Pons (tissue), 1 donor: ENCODE data around the gene ATP6V1G3.
"Not testable (repeated sequence)": the region's sequence is repeated elsewhere in the genome, so short reads cannot be mapped to it uniquely, and the experiment has no call there.

Experiments
- DNase-seq: peaks from one replicate; pipeline ENCODE4 v3.0.0-alpha.2; 2016; ENCODE audit warnings: low spot score

ATP6V1G3 gene

DNA sequence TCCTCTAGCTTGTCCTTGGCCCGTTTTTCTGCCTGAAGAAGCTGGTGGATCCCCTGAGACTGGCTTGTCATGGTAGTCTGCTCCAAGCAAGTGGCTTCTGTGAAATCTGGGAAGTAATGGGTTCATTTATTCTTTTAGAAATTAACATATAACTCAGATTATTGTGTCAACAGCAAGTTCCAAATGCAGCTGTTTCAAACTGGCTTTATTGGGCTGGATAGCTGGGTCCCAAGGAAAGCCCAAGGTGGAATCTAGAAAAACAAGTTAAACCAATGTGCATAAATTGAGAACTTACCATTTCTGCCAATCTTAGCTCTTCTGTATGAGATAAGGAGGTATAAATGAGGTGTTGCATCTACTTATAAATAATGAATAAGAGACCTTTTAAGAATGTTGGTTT lies at the start of gene ATP6V1G3:
ATP6V1G3 (minus strand) TSS at position 101 of the 400 bp plus-strand sequence; CDS start at position 71, 30 bp downstream.
- no peak for DNase-seq

DNA sequence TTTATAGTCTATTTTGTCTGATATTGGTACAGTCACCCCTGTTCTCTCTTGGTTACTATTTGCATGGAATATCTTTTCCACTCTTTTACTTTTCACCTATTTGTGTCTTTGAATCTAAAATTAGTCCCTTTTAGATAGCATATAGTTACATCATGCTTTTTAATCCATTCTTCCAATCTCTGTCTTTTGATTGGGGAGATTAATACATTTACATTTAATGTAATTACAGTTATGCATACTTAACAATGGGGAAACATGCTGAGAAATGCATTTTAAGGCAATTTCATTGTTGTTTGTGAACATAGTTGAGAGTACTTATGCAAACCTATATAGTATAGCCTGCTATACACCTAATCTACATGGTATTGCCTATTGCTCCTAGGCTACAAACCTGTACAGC lies 48.4 kb upstream of the ATP6V1G3 start:
- no peak for DNase-seq

DNA sequence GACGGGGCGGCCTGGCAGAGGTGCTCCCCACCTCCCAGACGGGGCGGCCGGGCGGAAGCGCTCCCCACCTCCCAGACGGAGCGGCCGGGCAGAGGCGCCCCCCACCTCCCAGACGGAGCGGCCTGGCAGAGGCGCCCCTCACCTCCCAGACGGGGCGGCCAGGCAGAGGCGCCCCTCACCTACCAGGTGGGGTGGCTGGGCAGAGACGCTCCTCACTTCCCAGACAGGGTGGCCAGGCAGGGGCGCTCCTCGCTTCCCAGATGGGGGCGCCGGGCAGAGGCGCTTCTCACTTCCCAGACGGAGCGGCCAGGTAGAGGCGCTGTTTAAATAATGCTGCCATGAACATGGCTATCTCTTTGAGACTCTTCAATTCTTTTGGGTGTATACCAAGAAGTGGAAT lies 43.7 kb upstream of the ATP6V1G3 start:
- no peak for DNase-seq

DNA sequence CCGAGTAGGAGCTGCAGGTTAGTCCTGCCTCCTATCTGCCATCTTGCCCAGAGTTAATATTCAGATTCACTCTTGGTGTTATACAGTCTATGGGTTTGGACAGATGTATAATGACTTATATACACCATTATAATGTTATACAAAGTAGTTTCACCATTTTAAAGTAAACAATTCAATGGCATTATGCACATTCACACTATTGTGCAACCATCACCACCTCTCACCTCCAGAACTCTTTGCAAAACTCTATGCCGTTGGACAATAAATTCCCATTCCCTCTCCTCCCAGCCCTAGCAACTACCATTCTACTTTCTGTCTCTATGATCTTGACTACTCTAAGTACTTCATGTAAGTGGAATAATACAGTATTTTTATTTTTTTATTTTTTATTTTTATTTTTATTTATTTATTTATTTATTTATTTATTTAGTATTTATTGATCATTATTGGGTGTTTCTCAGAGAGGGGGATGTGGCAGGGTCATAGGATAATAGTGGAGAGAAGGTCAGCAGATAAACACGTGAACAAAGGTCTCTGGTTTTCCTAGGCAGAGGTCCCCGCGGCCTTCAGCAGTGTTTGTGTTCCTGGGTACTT lies 42.8 kb upstream of the ATP6V1G3 start:
- not testable (repeated sequence) for DNase-seq

DNA sequence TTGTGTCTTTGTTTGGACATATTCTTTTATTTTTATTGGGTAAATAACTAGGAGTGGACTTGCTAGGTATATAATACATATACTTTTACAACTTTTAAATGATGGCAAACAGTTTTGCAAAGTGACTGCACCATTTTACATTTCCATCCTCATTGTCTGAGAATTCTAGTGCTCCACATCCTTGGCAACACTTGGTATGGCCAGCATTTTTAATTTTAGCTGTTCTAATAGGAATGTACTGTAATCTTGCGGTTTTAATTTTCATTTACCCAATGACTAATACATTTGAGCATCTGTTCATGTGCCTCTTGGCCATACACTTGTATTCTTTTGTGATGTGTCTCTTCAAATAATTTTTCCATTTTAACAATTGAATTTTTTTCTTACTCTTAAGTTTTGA lies 37.0 kb upstream of the ATP6V1G3 start:
- no peak for DNase-seq

DNA sequence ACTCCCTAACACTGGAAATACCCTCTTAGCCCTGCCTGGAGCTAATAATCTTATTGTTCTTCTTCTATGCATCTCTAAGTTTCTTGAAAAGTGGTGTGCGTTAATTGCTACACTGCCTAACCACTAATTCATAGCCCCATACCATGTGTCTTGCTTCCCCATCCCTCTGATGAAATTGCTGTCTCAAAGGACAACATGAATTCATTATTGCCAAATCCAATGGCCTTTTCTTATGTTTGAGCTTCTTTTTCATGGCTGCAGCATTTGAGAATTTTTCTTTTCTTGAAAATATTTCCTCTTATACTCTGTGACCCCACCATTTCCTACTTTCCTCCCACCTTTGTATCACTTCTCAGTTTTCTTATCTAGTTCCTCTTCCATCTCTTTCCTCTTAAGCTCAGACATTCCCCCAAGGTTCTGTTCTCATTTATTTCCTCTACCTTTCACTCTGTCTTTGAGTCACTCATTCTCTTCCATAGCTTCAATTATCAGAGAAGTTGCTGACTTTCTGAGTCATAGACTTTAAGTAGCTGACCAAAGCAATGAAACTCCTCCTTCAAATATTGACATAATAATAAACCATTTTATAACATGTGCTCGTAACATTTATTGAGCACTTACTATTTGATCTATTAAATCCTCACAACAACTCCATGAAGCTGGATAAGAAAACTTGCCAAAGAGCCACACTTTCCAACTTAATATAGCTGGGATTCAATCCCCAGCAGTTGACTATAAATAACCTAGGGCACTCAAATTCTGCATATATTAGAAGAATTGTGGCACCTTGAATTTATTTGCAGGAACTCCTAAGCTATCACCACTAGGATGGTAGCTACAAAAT lies 35.5 kb upstream of the ATP6V1G3 start:
- no peak for DNase-seq

DNA sequence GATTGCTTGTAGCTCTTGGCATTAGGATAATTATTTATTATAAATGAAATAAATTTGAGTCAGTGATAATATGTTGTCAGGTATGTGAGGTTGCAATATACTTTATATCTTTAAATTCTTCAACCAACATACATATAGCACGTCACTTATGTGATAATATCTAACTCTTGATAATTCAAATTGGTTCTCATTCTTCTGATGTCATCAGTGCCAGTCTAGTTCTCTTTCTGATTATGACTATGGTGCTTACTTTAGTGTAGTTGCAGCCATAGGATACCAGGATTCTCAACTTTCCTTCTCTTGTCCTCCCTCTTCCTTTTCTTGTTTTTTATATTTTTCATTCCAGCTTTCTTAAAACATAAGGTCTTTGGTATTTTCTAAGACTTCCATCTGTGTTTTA lies 34.8 kb upstream of the ATP6V1G3 start:
- no peak for DNase-seq

DNA sequence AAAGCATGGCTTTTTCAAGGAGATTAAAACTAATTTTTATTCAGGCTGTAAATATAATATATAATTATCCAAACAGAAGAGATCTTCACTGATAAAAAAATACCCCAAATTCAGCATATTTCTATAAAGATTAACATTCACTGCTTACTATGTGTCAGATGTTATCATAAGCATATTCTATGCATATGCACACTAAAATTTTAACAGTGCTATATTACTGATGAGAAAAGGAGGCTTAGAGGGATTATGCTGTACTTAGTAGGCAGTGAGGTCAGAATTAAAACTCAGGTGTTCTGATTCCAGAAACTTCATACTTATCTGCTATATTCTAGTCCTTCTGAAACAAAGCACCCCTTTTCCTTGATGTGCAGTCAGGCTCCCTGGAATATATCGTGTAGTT lies 33.8 kb upstream of the ATP6V1G3 start:
- no peak for DNase-seq

DNA sequence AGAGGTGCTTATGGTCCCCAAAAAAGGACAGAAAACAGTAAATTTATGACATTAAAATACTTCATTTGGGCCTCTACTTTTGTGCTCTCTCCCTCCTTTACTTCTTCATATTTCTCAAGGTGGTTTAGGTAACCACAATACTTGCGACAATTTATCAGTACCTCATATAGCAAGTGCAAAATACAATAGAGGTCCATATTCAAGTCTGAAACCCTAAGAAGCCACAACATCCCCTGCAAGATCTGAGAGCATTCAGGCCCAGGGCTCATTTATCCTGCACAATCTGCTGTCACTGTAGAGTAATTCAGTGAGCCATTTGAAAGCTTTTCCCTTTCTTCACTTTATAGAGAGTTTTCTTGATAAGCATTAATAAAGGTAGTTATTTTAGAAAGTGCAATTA lies 24.2 kb upstream of the ATP6V1G3 start:
- DNase-seq = no peak

DNA sequence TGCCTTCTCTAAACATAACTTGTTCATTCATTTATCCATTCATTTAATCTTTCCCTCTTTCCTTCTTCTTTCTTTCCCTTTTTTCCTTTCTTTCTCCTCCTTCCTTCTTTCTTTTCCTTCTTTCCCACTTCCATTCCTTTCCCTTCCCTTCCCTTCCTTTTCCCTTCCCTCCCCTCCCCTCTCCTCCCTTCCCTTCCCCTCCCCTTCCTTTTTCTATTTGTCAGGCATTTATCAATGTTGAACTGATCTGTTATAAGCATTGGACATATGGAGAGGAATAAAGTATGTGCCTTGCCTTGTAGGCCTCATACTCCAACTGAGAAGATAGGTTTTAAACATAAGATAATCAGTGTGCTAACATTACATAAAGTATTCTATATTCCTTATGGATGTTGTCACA lies 23.7 kb upstream of the ATP6V1G3 start:
- no peak for DNase-seq

GRCh38 chr1:198563583-198563982 lies 23.1 kb upstream of the ATP6V1G3 start:
- no peak for DNase-seq

GRCh38 chr1:198560161-198560560 lies 19.7 kb upstream of the ATP6V1G3 start:
- no peak for DNase-seq

- no peak for DNase-seq
Observed at GRCh38 chr1:198559362-198559761, 18.9 kb upstream of the ATP6V1G3 start.

DNA sequence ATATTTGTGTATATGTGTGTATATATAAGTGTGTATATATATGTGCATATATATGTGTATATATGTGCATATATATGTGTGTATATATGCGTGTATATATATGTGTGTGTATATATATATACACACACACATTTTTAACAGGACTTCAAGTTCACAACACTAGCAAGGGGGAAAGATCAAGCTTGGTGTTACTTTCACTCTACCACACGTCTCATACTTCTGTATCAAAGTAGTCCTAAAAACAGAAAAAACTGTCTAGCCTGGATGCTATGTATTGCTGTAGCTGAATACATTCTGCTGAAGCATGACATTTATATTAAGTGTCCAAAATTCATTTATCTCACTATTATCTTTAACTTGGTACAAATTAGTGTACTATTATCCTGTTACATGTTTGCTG lies 17.9 kb upstream of the ATP6V1G3 start:
- no peak for DNase-seq

DNA sequence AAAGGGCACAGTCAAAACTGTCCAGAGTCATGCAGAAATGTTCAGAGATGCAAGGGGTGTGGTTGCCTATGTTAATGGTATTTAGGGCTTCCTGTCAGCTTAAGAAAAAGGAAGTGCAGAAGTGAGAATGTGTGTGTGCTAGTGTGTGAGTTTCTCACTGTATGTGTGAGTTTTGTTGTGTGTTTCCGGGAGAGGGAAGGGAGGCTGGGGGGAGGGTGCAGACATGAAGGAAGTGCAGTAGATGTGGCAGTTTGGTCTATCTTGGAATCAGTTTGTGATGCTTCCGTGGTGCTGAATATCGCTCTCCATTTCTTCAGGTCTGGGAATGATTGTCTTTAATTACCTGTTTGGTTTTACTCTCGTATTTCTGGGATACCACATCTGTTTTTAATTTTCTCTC lies 16.5 kb upstream of the ATP6V1G3 start:
- DNase-seq = peak; percentile 54

GRCh38 chr1:198552668-198553416 lies 12.4 kb upstream of the ATP6V1G3 start:
- DNase-seq = no peak

GRCh38 chr1:198550941-198551524 lies 10.6 kb upstream of the ATP6V1G3 start:
- no peak for DNase-seq

- DNase-seq = no peak
Observed at GRCh38 chr1:198549866-198550265, 9.4 kb upstream of the ATP6V1G3 start.

DNA sequence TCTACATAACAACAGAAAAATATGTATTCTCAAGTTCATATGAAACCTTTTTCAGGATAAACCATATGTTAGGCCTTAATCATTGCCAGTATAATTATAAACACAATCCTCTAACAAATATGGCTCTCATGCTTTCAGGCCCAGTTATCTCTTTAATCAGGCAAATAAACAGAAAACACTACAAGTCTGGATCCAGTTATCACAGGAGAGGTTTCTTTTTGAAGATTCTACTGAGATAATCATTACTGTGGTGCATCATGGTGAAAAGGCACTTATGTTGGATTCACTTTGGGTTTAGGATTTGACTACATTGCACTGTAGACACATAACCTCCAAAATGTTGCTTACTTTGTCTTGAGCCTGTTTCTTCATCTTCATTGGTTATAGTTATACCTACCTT lies 8.4 kb upstream of the ATP6V1G3 start:
- DNase-seq = no peak

DNA sequence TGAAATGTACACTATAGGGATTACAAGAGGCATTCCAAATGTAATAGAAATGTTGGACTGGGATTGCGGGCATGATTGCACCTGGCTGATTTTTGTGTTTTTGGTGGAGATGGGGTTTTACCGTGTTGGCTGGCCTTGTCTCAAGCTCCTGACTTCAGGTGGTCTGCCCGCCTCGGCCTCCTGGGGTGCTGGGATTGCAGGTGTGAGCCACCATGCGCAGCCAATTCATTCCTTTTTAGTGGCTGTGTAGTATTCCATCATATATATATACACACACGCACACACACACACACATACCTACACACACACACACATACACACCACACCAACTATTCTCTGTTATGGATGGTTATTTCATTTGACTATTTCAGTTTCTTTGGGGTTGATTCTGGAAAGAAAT lies 4.7 kb upstream of the ATP6V1G3 start:
- DNase-seq = no peak

DNA sequence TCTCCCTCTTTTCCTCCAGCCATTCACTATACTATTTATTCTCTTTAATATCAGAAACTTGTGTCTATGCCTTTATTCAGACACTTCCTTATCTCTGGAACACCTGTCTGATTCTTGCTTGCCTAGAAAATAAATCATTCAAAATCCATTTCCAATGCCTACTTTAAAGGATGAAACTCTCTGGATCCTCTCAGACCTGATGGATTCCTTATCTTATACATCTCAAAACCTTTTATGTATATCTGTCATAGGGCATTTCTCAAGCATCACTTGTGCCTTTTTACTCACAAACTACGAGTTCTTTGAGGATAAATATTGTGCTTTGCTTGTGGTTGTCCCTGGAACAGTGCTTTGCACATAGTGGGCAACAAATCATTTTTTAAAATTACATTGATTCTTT lies 3.8 kb upstream of the ATP6V1G3 start:
- no peak for DNase-seq

GRCh38 chr1:198543670-198544260 lies 3.3 kb upstream of the ATP6V1G3 start:
- DNase-seq = peak; percentile 59
